ENCODE data around the gene FGD4. TPM values are rescaled to one million over a fixed set of nuclear protein-coding genes. Genes with fewer than 3 reads are reported as not detected.

FGD4 gene
- total and polyA plus RNA-seq, 4 donors = 16.2 to 49.0 (median 26.7) TPM

DNA sequence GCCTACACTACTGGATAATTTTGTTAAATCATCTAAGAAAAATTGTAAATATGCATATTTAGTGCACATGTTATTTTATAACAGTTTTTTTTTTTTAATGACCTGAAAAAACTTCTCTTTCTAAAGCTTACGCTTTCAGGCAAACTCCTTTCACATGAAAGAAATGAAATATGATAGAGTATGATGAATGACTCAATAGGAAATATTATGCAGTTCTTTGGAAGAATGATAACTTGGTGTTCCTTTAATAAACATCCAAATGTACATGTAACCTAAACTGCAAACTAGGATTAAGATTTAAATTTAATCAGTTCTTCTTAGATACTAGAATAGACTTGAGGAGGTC, 136.6 kb downstream of the FGD4 start:
- Histone ChIP-seq H3K4me1 (ENCODE audit: control insufficient read depth, insufficient read depth, low read length) (peaks cover 10% of the 10 kb centered on the region), H3K27me3 (ENCODE audit: control insufficient read depth, insufficient read depth, low read length) (no peaks in the 10 kb centered on the region), H3K4me3 (ENCODE audit: low read depth, low read length) (no peak overlapping the region), H3K9me3 (ENCODE audit: control insufficient read depth, insufficient read depth, low read length) (no peaks in the 10 kb centered on the region), H3K27ac (ENCODE audit: low read depth, low read length) (peak overlapping the region; percentile 71), H3K36me3 (ENCODE audit: control insufficient read depth, insufficient read depth, low read length) (no peaks in the 10 kb centered on the region)
- DNase-seq (ENCODE audit: low read depth in 4 of 6, low spot score in 6 of 6) = no peak
- no CpG with 5 or more reads among the region's 1 CpG for WGBS (ENCODE audit: insufficient coverage)

DNA sequence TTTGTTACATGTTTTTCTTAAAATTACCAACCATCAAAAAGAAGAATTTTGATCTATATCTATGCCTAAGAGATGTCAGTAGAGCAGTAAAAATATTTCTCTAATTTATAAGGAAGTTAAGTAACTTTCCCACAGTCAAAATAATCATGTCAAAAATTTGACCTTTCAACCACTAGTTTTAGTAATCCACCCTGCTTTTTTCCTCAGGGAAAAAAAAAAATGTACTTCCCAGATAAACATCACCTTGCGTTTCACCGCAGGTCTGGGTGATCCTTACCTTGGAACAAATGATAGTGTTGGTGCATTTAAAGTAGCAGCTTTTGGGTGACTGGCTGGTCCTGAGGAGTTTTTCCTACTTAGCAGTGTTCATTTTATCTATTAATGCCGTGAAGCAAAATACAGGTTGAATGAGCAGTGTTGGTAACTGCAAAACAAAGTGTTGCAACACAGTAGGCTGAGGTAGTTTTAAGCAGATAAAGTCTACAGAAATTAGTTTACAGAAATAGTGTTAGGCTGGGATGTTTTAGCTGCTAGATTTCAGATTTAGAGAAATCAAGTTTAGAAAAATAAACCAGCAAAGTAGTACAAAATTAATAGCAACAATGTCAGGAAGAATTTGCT, 142.5 kb downstream of the FGD4 start:
- peak overlapping the region; percentile 47 for H3K27ac ChIP-seq (ENCODE audit: low read depth, low read length)
- WGBS (ENCODE audit: insufficient coverage) = 33% methylated on average over 1 of the region's 3 CpGs
- no peak overlapping the region for H3K4me3 ChIP-seq (ENCODE audit: low read depth, low read length)
- H3K4me1 ChIP-seq (ENCODE audit: control insufficient read depth, insufficient read depth, low read length) = peaks cover 10% of the 10 kb centered on the region
- H3K36me3 ChIP-seq (ENCODE audit: control insufficient read depth, insufficient read depth, low read length) = no peaks in the 10 kb centered on the region
- DNase-seq (ENCODE audit: low read depth in 4 of 6, low spot score in 6 of 6) = no peak
- no peaks in the 10 kb centered on the region for H3K9me3 ChIP-seq (ENCODE audit: control insufficient read depth, insufficient read depth, low read length)
- no peaks in the 10 kb centered on the region for H3K27me3 ChIP-seq (ENCODE audit: control insufficient read depth, insufficient read depth, low read length)

DNA sequence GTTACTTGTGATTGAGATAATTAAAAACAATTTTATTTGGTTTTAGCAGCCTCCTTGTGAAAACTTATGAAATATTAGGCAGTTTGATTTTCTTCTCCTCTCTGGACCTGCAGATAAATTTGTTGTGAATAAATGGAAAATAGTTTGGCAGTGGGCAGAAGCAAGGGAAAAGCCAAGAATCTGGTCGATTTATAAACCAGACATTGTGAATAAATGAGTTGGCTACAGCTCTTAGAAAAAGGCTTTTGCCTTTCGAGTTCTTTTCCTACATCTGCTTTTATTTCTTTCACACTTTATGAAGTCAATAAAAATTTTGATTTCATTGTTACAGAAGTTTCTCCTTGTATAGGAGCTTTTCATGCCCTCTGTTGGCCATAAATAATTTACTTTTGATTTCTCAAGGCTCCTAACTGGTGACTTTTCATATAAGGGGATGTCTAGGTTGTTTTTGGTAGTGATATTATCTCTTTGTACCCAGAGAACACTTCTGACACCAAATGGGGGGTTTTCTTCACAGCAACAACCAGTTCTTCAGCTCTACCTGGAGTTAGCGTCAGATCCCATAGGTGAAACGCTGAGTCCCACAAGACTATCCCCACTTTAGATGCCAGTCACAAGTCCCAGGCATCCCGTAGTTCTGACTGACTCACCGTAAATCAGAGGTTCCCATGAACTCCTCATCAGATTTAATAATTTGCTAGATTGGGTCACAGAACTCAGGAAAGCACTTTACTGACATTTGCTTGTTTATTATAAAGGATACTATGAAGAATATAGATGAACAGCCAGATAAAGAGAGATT, 143.3 kb downstream of the FGD4 start:
- Histone ChIP-seq H3K27me3 (ENCODE audit: control insufficient read depth, insufficient read depth, low read length) (no peaks in the 10 kb centered on the region), H3K9me3 (ENCODE audit: control insufficient read depth, insufficient read depth, low read length) (no peaks in the 10 kb centered on the region), H3K4me3 (ENCODE audit: low read depth, low read length) (no peak overlapping the region), H3K4me1 (ENCODE audit: control insufficient read depth, insufficient read depth, low read length) (peaks cover 10% of the 10 kb centered on the region), H3K36me3 (ENCODE audit: control insufficient read depth, insufficient read depth, low read length) (no peaks in the 10 kb centered on the region), H3K27ac (ENCODE audit: low read depth, low read length) (peak overlapping the region; percentile 47)
- DNase-seq (ENCODE audit: low read depth in 4 of 6, low spot score in 6 of 6) = no peak
- 80% methylated on average over 3 of the region's 6 CpGs for WGBS (ENCODE audit: insufficient coverage)

DNA sequence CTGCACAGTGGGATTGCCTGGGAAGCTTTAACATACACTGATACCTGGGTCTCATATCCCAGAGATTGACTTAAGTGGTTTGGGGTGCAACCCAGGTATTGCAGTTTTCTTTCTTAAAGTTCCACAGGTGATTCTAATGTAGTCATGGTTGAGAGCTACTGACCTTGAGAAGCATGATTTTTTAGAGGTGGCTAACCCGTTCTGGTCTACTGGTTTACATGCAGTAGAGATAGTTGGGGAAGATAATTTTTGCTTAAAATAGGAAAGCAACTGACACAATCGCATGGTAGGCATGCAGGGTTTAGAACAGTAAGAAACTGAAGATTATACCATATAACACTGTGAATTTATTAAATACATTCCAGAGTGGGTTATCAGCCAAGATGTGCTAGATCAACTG, 145.5 kb downstream of the FGD4 start:
- WGBS (ENCODE audit: insufficient coverage) = 88% methylated on average over 1 of the region's 2 CpGs
- Histone ChIP-seq H3K4me3 (ENCODE audit: low read depth, low read length) (no peak overlapping the region), H3K4me1 (ENCODE audit: control insufficient read depth, insufficient read depth, low read length) (peaks cover 19% of the 10 kb centered on the region), H3K9me3 (ENCODE audit: control insufficient read depth, insufficient read depth, low read length) (no peaks in the 10 kb centered on the region), H3K27ac (ENCODE audit: low read depth, low read length) (no peak overlapping the region), H3K27me3 (ENCODE audit: control insufficient read depth, insufficient read depth, low read length) (no peaks in the 10 kb centered on the region), H3K36me3 (ENCODE audit: control insufficient read depth, insufficient read depth, low read length) (no peaks in the 10 kb centered on the region)
- no peak for DNase-seq (ENCODE audit: low read depth in 4 of 6, low spot score in 6 of 6)

DNA sequence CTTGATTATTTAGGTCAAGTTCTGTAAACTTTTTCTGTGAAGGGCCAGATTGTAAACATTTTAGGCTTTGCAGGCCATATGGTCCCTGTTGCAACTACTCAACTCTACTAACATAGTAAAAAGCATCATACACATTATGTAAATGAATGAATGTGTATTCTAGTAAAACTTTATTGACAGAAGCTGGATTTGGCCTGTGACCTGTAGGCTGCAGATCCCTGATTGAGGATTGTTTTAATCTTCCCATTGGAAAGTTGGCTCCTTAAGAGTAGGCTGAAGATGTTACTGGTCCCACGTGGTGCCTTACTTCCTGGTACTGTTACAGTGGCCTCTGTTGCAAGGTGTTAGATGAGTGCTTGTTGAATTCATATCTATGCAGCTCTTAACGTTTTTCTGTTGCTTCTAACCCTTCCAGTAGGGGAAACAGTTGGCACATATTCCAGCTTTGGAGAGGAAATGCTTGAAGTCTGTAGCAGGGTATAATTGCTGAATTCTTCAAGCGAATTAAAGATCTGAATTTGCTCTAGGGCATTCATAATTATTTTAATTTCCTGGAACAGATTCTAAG, 146.1 kb downstream of the FGD4 start:
- peak in 1 of 6 donors; percentile 75 for DNase-seq (ENCODE audit: low read depth in 4 of 6, low spot score in 6 of 6)
- Histone ChIP-seq H3K4me3 (ENCODE audit: low read depth, low read length) (no peak overlapping the region), H3K4me1 (ENCODE audit: control insufficient read depth, insufficient read depth, low read length) (peaks cover 22% of the 10 kb centered on the region), H3K27ac (ENCODE audit: low read depth, low read length) (no peak overlapping the region), H3K36me3 (ENCODE audit: control insufficient read depth, insufficient read depth, low read length) (no peaks in the 10 kb centered on the region), H3K9me3 (ENCODE audit: control insufficient read depth, insufficient read depth, low read length) (no peaks in the 10 kb centered on the region), H3K27me3 (ENCODE audit: control insufficient read depth, insufficient read depth, low read length) (no peaks in the 10 kb centered on the region)
- WGBS (ENCODE audit: insufficient coverage) = 50% methylated on average over 1 of the region's 3 CpGs

DNA sequence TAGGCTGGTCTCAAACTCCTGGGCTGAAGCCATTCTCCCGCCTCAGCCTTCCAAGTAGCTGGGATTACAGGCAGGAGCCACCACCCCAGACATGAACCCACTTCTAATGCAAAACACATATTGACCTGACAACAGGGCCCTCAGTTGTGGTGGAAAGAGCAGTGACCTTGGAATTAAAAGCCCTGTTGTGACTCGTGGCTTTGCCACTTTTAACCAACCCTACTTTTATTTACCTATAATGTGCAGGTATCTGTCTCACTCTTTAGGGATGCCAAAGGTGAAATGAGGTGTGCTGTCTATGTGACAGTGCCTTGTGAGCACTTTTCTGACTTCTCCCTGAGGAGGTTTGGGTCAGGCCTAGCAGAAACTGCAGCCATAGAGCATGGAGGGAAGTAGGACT, 146.9 kb downstream of the FGD4 start:
- peaks cover 18% of the 10 kb centered on the region for H3K4me1 ChIP-seq (ENCODE audit: control insufficient read depth, insufficient read depth, low read length)
- WGBS (ENCODE audit: insufficient coverage) = no CpG with 5 or more reads among the region's 2 CpGs

DNA sequence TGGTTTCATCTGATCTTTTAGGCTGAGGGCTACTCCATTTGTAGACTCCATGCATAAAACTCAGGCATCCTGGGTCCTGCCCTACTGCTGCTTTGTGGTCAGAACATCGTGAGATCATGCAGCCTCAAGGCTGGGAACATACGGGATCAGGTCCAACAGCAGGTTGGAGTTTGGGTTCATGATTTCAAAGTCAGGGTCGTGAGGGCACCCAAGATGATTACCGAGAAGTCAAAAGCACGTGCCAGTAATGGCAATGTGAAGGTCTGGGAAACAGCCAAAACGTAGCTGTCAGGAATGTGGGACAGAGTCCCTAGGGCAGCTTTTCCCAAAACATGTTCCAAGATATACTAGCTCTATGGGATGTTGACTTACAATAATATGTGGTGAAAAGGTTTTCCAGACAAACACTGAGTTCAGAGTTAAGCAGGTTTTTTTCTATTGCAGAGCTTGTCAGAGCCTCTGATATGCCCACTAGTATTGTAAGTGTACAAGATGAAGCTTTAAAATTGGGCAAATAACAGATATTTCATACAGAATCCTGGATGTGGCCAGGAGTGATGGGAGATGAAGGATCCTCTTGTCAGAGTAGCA, 149.4 kb downstream of the FGD4 start:
- Histone ChIP-seq H3K36me3 (ENCODE audit: control insufficient read depth, insufficient read depth, low read length) (no peaks in the 10 kb centered on the region), H3K4me3 (ENCODE audit: low read depth, low read length) (no peak overlapping the region), H3K9me3 (ENCODE audit: control insufficient read depth, insufficient read depth, low read length) (no peaks in the 10 kb centered on the region), H3K27ac (ENCODE audit: low read depth, low read length) (peak overlapping the region; percentile 84), H3K4me1 (ENCODE audit: control insufficient read depth, insufficient read depth, low read length) (peaks cover 15% of the 10 kb centered on the region), H3K27me3 (ENCODE audit: control insufficient read depth, insufficient read depth, low read length) (no peaks in the 10 kb centered on the region)
- DNase-seq (ENCODE audit: low read depth in 4 of 6, low spot score in 6 of 6) = peak in 1 of 6 donors; percentile 54
- WGBS (ENCODE audit: insufficient coverage) = 23% methylated on average over 6 of the region's 6 CpGs

More for the DNA sequence above, 146.9 kb downstream of the FGD4 start:
- no peak for DNase-seq (ENCODE audit: low read depth in 4 of 6, low spot score in 6 of 6)
- Histone ChIP-seq H3K36me3 (ENCODE audit: control insufficient read depth, insufficient read depth, low read length) (no peaks in the 10 kb centered on the region), H3K27me3 (ENCODE audit: control insufficient read depth, insufficient read depth, low read length) (no peaks in the 10 kb centered on the region), H3K27ac (ENCODE audit: low read depth, low read length) (no peak overlapping the region), H3K4me3 (ENCODE audit: low read depth, low read length) (no peak overlapping the region), H3K9me3 (ENCODE audit: control insufficient read depth, insufficient read depth, low read length) (no peaks in the 10 kb centered on the region)

DNA sequence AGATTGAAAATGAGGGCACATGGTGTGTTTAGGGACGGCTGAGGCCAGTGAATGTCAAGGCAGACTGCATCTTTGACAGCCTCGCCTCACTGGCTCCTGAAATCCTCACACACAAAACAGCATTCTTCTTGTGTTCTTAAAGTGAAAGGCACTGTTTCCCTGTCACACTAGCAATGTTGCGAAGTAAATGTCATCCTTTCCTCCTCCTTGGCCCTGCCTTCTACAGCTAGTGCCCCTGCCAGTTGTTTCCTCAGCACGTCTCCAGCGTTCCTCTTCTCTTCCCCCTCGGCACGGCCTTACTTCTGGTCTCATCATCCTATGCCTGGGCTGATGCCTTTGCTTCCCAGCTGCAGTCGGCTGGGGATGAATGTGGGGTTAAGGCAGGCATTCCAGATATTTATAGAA, 150.3 kb downstream of the FGD4 start:
- H3K4me3 ChIP-seq (ENCODE audit: low read depth, low read length) = no peak overlapping the region
- H3K27ac ChIP-seq (ENCODE audit: low read depth, low read length) = peak overlapping the region; percentile 84
- no peaks in the 10 kb centered on the region for H3K27me3 ChIP-seq (ENCODE audit: control insufficient read depth, insufficient read depth, low read length)
- DNase-seq (ENCODE audit: low read depth in 4 of 6, low spot score in 6 of 6) = peak in 2 of 6 donors; percentile 46 to 68
- 12% methylated on average over 3 of the region's 8 CpGs for WGBS (ENCODE audit: insufficient coverage)
- H3K9me3 ChIP-seq (ENCODE audit: control insufficient read depth, insufficient read depth, low read length) = no peaks in the 10 kb centered on the region
- H3K36me3 ChIP-seq (ENCODE audit: control insufficient read depth, insufficient read depth, low read length) = no peaks in the 10 kb centered on the region
- H3K4me1 ChIP-seq (ENCODE audit: control insufficient read depth, insufficient read depth, low read length) = peaks cover 15% of the 10 kb centered on the region

DNA sequence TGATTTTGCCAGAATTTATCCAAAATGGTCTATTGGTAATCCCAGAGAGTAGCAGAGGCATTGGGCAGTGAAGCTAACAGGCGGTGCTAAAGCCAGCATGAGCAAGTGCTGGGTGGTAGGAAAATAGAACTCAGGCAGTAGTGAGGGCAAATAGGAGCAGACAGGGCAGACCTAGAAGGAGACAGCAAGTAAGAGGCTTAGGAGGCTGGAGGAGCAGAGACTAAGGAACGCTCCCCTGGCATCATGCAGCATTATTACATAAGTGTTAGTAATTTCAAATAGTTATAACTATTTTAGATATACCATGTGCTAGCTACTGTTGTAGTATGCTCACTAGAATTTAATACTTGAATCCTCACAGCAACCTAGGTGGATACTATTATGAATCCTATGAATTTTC, 151.7 kb downstream of the FGD4 start:
- Histone ChIP-seq H3K27me3 (ENCODE audit: control insufficient read depth, insufficient read depth, low read length) (no peaks in the 10 kb centered on the region), H3K4me3 (ENCODE audit: low read depth, low read length) (no peak overlapping the region), H3K27ac (ENCODE audit: low read depth, low read length) (no peak overlapping the region), H3K9me3 (ENCODE audit: control insufficient read depth, insufficient read depth, low read length) (no peaks in the 10 kb centered on the region), H3K36me3 (ENCODE audit: control insufficient read depth, insufficient read depth, low read length) (no peaks in the 10 kb centered on the region), H3K4me1 (ENCODE audit: control insufficient read depth, insufficient read depth, low read length) (peaks cover 14% of the 10 kb centered on the region)
- no peak for DNase-seq (ENCODE audit: low read depth in 4 of 6, low spot score in 6 of 6)
- WGBS (ENCODE audit: insufficient coverage) = 93% methylated on average over 1 of the region's 2 CpGs

Data from spinal cord (tissue), 10 donors.